Measurements from ENCODE around the gene C17orf107.
"Not testable (repeated sequence)": the region's sequence is repeated elsewhere in the genome, so short reads cannot be mapped to it uniquely, and the experiment has no call there.

The C17orf107 gene

DNA sequence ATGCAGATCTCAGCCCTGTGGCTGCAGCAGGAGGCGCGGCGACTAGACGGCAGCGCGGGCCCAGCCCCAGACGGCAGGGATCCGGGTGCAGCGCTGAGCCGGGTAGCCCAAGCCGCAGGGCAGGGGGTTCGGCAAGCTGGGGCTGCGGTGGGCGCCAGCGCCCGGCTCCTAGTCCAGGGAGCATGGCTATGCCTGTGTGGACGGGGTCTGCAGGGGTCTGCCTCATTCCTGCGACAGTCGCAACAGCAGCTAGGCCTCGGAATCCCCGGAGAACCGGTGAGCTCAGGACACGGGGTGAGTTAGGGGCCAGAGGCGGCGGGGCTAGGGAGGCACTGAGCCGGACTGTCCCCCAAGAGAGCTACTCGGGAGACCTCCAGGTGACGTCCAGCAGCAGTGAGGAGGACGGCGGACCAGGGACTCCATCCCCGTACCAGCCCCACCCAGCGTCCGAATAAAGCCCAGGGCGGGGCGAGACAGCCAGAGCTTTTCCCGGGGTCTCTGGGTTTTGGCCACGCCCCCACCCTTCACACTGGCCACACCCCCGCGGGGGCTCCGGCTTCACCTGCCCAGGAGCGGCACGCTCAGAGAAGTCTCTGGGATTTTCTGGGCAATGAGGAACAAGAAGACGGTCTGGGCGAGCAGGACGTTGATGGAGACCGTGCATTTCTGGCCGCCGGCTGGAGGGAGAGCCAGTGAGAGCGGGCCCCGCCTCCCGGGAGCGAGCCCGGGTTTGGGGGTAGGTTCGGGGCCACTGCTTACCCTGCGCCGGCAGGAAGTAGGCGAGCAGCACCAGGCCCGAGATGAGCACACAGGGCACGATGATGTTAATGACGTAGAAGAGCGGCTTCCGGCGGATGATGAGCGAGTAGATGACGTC, 1.1 kb downstream of the C17orf107 start:
- no peak for DNase-seq (ENCODE audit: low spot score)

DNA sequence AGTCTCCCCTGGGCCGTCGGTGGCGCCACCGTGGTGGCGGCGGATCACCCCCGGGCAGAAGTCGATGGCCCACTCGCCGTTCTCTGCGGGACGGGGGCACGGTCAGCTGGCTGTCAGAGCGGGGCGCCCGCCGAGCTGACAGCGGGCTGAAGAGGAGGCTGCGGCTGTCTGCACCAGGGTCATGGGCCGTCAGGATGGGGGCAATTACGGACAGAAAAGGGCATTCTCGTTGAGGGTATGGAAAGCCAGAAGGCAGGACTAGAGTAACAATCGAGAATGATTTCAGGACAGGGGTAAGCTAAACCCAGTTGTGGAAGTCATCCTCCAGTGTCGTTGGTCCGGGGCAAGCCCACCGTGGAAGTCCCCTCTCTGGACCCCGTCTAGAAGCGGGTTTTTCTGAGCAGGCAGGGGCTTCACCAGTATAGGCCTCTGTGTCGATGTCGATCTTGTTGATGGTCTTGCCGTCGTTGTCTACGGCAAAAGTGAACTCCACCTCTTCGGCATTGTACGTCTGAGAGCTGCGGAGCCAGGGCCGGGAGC, 1.8 kb downstream of the C17orf107 start:
- DNase-seq (ENCODE audit: low spot score): no peak

DNA sequence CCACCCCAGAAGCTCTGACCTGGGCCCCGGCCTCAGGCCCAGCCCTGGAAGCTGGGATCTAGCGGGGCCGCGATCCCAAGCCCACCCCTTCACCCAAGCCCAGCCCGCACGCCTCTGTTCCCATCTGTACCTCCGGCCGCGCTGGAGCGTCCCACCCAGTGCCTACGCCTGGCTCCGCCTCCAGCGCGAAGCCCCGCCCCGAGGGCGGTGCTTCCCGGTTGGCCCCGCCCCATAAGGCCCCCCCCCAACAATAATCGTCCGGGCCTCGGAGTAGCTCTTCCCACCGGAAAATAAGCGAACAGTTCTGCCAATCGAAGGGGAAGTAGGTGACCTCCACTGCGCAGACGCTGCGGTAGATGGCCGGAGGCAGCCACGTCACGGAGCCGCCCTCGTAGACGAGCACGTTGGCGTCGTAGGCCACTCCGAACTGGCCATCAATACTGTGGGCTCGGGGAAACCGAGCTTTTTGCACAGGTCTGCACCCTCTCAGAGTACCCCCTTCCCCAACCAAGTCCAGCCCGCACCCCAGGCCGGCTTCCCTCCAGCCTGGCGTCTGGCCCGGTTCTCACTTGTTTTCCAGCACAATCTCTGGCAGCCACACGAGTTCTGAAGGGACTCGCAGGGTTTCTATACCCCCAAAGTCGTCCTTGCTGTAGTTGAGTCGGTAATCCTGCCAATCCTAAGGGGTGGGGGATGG, 2.5 kb downstream of the C17orf107 start:
- no peak for DNase-seq (ENCODE audit: low spot score)

DNA sequence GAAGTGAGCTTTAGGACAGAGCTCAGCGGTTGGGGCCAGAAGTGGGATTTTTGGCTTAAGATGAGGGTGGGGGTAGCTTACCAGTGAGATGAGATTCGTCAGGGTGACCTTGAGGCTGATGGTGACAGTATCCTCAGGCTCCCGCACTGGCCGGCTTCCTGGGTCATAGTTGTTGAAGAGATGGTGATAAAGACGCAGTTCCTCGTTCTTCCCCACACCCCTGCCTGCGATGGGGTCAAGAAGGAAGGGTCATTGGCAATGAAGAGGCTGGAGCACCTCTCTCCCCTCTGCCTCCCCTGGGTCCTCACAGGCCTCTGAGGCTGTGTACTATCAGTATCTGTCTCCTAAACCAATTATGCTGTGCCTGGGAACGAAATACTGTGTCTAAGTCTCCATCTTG, 3.2 kb downstream of the C17orf107 start:
- DNase-seq (ENCODE audit: low spot score): no peak

DNA sequence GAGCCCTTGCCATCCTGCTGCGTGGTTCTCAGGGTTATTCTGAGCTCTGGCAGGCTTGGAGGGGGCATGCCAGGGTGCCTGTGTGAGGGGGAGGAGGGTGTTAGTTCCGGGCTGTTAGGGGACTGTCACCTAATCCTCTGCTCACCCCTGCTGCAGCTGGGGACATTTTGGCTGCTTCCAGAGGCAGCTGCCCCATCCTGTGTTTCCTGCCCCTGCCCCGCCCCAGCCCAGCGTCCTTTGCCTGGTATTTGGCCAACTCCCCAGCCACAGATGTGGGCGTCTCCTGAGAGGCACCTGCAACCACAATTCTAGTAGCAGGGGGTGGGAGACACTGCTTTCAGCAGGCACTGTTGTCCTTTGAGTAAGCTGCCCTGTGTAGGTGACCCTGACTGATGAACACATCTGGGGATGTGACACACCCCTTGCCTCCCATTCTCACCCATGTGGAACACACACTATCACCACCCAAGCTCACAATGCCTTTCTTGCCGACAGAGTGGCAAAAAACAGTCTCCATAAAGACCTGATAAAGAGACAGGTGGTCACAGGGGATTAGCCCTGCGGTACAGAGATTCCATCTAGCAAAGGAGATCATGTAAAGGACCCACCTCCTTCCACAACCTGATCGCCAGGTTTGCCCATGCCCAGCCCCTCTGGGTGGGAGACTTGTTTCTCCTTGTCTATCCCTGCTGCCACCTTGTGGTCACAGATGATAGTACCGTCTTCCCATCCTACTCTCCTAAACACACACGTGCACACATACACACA, 3.9 kb downstream of the C17orf107 start, which contains the start of gene CHRNE:
Gene CHRNE (minus strand): TSS at position 48 of the 768 bp plus-strand sequence. CDS start 35 bp downstream, at position 13.
- DNase-seq (ENCODE audit: low spot score): peak; percentile 90

DNA sequence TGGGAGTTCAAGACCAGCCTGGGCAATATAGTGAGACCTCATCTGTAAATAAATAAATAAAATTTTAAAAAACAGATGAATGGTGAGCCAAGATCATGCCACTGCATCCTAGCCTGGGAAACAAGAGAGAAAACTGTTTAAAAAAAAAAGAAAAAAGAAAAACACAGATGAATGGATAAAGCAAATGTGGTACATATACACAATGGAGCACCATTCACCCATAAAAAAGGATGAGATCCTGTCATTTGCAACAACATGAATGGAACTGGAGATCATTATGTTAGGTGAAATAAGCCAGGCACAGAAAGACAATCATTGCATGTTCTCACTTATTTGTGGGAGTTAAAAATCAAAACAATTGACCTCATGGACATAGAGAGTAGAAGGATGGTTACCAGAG, 7.3 kb downstream of the C17orf107 start:
- not testable (repeated sequence) for DNase-seq (ENCODE audit: low spot score)

DNA sequence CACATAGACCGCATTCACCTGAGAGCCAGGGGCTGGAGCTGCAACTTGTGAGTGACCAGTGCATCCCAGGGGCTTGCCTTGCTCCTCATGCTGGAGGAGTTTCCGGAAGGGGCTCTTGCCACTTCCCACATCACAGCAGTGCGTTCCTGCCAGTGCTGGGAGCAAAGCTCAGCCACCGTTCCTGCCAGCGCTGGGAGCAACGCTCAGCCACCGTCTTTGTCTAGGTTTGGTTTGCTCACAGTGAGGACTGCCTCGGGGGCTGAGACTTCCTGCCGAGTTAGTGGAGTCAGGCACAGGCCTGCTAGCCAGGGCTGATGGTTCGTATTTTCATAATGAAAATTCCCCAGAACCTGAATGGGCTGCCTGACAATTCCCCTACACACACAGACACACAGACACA, 9.0 kb downstream of the C17orf107 start:
- DNase-seq (ENCODE audit: low spot score): no peak

DNA sequence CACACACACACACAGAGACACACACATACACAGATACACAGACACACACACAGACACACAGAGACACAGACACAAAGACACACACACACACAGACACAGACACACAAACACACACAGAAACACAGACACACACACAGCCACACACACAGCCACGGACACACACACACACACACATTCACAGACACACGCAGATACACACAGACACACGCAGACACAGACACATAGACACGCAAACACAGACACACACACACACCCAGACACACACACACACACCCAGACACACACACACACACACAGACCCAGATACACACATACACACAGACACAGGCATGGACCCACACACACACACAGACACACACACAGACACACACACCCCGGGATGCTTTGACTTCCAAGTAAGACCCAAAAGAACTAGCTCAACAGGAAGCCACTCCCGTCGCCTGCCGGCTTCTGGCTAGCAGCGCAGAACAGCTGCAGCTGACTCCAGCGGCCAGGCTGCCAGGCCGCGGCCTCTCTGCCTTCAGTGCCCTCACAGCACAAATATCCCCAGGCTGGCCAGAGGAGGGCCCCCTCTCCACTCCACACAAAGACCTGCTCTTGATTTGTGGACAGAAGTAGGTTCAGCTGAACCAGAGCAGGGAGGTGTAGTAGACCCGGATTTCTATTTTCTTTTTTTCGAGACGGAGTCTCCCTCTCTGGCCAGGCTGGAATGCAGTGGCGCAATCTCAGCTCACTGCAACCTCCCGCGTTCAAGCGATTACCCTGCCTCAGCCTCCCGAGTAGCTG, 9.6 kb downstream of the C17orf107 start:
- peak; percentile 86 for DNase-seq (ENCODE audit: low spot score)

DNA sequence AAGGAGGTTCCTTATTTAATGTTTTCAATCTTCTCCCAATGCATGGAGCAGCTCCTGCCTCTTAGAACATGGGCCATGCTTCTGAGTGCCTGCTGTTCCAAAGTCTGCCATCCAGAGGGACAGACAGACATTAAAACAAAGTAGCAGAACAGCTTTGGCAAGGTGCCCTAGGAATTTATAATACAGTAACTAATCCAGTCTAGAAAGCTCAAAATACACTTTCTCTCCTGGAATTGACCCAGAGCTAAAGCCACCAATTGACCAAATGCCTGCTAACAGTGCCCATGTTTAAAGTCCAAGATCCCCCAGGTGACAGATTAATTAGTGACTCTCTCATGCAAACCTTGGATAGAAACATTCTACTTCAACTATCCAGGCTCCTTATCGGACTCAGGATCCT, 14.7 kb downstream of the C17orf107 start:
- DNase-seq (ENCODE audit: low spot score): no peak

DNA sequence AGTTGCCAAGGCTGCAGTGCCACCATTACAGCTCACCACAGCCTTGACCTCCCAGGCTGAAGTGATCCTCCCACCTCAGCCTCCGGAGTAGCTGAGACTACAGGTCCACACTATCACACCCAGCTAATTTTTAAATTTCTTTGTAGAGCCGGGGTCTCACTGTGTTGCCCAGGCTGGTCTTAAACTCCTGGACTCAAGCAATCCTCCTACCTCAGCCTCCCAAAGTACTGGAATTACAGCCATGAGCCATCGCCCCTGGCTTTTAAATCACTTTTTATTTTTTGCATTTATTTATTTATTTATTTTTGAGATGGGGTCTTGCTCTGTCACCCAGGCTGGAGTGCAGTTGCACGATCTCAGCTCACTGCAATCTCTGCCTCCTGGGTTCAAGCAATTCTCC, 15.2 kb downstream of the C17orf107 start:
- DNase-seq (ENCODE audit: low spot score): not testable (repeated sequence)

DNA sequence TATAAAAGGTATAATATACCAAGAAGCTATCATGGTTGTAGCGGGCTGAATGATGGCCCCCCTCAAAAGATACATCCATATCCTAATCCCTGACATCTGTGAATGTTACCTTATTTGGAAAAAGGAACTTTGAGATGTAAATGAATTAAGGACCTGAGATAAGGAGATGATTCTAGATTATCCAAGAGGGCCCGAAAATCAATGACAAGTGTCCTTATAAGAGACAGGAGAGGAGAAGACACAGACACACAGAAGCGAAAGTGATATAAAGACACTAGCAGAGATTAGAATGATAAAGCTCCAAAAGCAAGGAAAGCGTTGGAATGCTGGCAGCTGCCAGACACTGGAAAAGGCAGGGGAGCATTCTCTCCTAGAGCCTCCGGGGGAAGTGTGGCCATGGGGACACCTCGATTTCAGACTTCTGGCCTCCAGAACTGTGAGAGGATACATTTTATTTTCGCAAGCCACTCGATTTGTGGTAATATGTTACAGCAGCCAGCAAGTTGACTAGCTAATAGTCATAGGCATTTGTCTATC, 20.2 kb downstream of the C17orf107 start:
- no peak for DNase-seq (ENCODE audit: low spot score)

DNA sequence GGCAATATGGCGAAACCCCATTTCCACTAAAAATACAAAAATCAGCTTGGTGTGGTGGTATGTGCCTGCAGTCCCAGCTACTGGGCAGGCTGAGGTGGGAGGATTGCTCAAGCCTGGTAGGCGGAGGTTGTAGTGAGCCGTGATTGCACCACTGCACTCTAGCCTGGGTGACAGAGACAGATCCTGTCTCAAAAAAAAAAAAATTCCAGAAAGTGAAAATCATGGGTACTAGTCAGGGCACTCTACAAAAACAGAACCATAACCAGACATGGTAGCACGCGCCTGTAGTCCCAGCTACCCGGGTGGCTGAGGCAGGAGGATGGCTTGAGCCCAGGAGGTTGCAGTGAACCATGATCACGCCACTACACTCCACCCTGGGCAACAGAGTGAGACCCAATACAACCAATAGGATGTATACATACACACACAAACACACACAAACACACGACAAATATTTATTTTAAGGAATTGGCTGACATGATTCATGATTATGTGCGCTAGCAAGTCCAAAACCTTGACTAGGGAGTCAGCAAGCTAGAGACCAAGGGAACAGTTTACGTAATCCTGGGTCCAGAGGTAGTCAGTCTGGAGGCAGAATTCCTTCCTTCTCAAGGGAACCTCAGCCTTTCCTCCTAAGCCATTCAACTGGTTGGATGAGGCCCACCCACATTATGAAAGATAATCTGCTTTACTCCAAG, 21.2 kb downstream of the C17orf107 start:
- no peak for DNase-seq (ENCODE audit: low spot score)

DNA sequence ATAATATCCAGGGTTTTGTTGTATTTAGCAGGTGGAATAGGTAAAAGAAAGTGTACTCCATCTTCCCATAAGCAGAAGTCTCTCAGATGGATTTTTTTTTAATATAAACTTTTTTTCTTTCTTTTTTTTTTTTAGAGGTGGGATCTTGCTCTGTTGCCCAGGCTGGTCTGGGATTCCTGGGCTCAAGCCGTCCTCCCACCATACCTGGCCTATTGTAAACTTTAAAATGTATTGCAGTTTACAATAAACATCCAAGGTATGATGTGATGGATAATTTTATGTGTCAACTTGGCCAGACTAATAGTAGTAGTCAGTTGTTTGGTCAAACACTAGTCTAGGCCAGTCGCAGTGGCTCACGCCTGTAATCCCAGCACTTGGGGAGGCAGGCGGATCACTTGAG, 22.0 kb downstream of the C17orf107 start:
- DNase-seq (ENCODE audit: low spot score): no peak

DNA sequence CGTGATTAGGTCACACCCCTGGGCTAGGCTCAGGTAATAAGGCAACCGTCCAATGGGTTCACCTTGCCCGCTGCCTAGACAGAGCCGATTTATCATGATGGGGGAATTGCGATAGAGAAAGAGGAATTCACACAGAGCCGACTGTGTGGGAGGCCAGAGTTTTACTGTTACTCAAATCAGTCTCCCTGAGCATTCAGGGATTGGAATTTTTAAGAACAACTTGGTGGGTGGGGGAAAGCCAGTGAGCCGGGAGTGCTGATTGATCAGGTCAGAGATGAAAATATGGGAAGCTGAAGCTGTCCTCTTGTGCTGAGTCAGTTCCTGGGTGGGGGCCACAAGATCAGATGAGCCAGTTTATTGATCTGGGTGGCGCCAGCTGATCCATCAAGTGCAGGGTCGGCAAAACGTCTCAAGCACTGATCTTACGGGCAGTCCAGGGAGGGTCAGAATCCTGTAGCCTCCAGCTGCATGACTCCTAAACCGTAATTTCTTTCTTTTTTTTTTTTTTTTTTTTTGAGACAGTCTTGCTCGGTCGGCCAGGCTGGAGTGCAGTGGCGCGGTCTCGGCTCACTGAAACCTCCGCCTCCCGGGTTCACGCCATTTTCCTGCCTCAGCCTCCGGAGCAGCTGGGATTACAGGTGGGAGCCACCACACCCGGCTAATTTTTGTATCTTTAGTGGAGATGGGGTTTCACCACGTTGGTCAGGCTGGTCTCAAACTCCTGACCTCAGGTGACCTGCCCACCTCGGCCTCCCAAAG, 27.4 kb downstream of the C17orf107 start:
- not testable (repeated sequence) for DNase-seq (ENCODE audit: low spot score)

DNA sequence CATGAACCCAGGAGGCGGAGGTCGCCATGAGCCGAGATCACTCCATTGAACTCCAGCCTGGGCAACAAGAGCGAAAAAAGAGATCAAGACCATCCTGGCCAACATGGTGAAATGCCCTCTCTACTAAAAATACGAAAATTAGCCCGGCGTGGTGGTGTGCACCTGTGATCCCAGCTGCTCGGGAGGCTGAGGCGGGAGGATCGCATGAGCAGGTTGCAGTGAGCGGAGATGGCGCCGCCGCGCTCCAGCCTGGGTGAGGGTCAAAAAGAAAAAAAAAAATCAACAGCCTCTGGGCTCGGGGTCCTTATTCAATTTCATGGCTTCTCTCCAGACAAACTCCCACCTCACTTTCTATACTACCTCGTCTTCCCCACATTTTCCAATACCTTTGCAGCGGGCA, 29.5 kb downstream of the C17orf107 start:
- no peak for DNase-seq (ENCODE audit: low spot score)

DNA sequence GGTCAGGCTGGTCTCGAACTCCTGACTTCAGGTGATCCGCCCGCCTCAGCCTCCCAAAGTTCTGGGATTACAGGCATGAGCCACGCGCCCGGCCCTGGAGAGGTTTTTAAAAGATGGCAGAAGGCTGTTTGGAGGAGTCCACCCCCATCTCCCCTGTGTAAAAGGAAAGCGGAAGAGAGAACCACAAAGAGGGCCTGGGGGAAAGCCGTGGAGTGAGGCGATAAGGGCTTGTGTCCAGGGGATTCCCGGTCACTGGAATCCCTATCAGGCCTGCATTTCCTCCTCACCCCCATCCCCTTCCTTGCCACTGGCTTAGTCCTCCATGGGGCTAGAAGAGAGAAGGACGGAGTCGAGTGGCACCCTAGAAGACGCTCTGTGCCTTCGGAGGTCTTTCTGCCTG, 32.6 kb downstream of the C17orf107 start, which contains the start of gene GP1BA:
Gene GP1BA (plus strand): TSS at position 315 of the 400 bp plus-strand sequence. CDS start 328 bp downstream, outside the sequence.
- no peak for DNase-seq (ENCODE audit: low spot score)

DNA sequence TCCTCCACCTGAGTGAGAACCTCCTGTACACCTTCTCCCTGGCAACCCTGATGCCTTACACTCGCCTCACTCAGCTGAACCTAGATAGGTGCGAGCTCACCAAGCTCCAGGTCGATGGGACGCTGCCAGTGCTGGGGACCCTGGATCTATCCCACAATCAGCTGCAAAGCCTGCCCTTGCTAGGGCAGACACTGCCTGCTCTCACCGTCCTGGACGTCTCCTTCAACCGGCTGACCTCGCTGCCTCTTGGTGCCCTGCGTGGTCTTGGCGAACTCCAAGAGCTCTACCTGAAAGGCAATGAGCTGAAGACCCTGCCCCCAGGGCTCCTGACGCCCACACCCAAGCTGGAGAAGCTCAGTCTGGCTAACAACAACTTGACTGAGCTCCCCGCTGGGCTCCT, 33.4 kb downstream of the C17orf107 start:
- DNase-seq (ENCODE audit: low spot score): no peak

DNA sequence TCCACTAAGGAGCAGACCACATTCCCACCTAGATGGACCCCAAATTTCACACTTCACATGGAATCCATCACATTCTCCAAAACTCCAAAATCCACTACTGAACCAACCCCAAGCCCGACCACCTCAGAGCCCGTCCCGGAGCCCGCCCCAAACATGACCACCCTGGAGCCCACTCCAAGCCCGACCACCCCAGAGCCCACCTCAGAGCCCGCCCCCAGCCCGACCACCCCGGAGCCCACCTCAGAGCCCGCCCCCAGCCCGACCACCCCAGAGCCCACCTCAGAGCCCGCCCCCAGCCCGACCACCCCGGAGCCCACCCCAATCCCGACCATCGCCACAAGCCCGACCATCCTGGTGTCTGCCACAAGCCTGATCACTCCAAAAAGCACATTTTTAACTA, 34.3 kb downstream of the C17orf107 start:
- DNase-seq (ENCODE audit: low spot score): no peak

DNA sequence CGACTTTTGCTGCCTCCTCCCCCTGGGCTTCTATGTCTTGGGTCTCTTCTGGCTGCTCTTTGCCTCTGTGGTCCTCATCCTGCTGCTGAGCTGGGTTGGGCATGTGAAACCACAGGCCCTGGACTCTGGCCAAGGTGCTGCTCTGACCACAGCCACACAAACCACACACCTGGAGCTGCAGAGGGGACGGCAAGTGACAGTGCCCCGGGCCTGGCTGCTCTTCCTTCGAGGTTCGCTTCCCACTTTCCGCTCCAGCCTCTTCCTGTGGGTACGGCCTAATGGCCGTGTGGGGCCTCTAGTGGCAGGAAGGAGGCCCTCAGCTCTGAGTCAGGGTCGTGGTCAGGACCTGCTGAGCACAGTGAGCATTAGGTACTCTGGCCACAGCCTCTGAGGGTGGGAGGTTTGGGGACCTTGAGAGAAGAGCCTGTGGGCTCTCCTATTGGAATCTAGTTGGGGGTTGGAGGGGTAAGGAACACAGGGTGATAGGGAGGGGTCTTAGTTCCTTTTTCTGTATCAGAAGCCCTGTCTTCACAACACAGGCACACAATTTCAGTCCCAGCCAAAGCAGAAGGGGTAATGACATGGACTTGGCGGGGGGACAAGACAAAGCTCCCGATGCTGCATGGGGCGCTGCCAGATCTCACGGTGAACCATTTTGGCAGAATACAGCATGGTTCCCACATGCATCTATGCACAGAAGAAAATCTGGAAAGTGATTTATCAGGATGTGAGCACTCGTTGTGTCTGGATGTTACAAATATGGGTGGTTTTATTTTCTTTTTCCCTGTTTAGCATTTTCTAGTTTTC, 35.0 kb downstream of the C17orf107 start:
- DNase-seq (ENCODE audit: low spot score): peak; percentile 47

Data from cerebellar cortex (tissue), 1 donor.